GM19099 (cell line): ENCODE data around the gene CRYBA4.

Source experiments
- POLR2A ChIP-seq: IDR thresholded peaks from 3 replicates; pipeline ENCODE4 v1.6.1; 2011; ENCODE audit warnings: low read depth; ENCODE audit not compliant: insufficient read length; ENCODE audit errors: extremely low read depth

The CRYBA4 gene

GRCh38 chr22:26588729-26589366 is 32.9 kb upstream of the CRYBA4 start:
- TF ChIP-seq POLR2A, result no peak

GRCh38 chr22:26589367-26589844 is 32.4 kb upstream of the CRYBA4 start:
- no peak for TF ChIP-seq POLR2A

- TF ChIP-seq POLR2A, result peak; percentile 89
Observed at GRCh38 chr22:26589845-26590736, 31.7 kb upstream of the CRYBA4 start, which contains the start of gene TPST2. Gene TPST2 (minus strand): TSS chr22:26590132. CDS start chr22:26541630, 48,502 bp downstream.

GRCh38 chr22:26592421-26592891 is 29.3 kb upstream of the CRYBA4 start:
- peak; percentile 35 for TF ChIP-seq POLR2A

- TF ChIP-seq POLR2A, result no peak
Observed at GRCh38 chr22:26593763-26594162, 28.0 kb upstream of the CRYBA4 start.

- TF ChIP-seq POLR2A, result no peak
Observed at GRCh38 chr22:26597026-26597425, 24.7 kb upstream of the CRYBA4 start.

GRCh38 chr22:26597480-26597879 is 24.3 kb upstream of the CRYBA4 start:
- TF ChIP-seq POLR2A, result no peak

GRCh38 chr22:26599505-26599904 is 22.3 kb upstream of the CRYBA4 start:
- no peak for TF ChIP-seq POLR2A

- no peak for TF ChIP-seq POLR2A
Observed at GRCh38 chr22:26601726-26602125, 20.0 kb upstream of the CRYBA4 start.

GRCh38 chr22:26602127-26602526 is 19.6 kb upstream of the CRYBA4 start:
- no peak for TF ChIP-seq POLR2A

GRCh38 chr22:26604368-26604767 is 17.4 kb upstream of the CRYBA4 start:
- no peak for TF ChIP-seq POLR2A

GRCh38 chr22:26606611-26607010 is 15.2 kb upstream of the CRYBA4 start:
- TF ChIP-seq POLR2A, result no peak

GRCh38 chr22:26608129-26608528 is 13.6 kb upstream of the CRYBA4 start:
- no peak for TF ChIP-seq POLR2A

GRCh38 chr22:26609287-26609686 is 12.5 kb upstream of the CRYBA4 start:
- no peak for TF ChIP-seq POLR2A

- peak; percentile 24 for TF ChIP-seq POLR2A
Observed at GRCh38 chr22:26610072-26610958, 11.4 kb upstream of the CRYBA4 start.
